ENCODE results near the gene NEK10.

The NEK10 gene

GRCh38 chr3:27360113-27361078, 8.8 kb downstream of the NEK10 start:
- in situ Hi-C loops (cut with HindIII; ENCODE audit: low sequenced_read_pairs), result no loop called here
- TF ChIP-seq CTCF (IDR thresholded peaks at IDR 0.05; ENCODE audit: low read depth, low read length), result no peak
- DNase-seq (ENCODE audit: low read depth, low spot score), result peak; percentile 36
- H3K4me3 ChIP-seq (ENCODE audit: low read depth, low read length), result no peak overlapping the region

DNA sequence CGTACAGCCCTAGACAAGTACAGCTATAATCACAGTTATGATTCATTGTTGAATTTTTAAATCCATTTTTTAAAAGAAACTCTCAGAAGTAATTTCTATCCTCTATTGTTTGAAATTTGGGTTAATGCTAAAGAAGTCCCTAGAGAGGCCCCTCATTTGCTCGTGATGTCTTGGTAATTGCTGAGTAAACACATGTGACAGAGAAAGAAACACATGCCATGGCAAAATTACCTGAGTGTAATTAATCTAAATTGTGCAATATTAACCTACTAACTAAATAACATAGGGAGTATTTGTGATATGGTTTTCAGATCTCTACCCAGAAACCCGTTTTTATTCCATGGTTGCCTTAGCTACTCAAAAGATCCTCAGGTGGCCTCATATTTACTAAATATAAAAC, 10.8 kb downstream of the NEK10 start:
- TF ChIP-seq CTCF (IDR thresholded peaks at IDR 0.05; ENCODE audit: low read depth, low read length), result no peak
- H3K4me3 ChIP-seq (ENCODE audit: low read depth, low read length), result no peak overlapping the region
- in situ Hi-C loops (cut with HindIII; ENCODE audit: low sequenced_read_pairs), result no loop called here
- no peak for DNase-seq (ENCODE audit: low read depth, low spot score)

DNA sequence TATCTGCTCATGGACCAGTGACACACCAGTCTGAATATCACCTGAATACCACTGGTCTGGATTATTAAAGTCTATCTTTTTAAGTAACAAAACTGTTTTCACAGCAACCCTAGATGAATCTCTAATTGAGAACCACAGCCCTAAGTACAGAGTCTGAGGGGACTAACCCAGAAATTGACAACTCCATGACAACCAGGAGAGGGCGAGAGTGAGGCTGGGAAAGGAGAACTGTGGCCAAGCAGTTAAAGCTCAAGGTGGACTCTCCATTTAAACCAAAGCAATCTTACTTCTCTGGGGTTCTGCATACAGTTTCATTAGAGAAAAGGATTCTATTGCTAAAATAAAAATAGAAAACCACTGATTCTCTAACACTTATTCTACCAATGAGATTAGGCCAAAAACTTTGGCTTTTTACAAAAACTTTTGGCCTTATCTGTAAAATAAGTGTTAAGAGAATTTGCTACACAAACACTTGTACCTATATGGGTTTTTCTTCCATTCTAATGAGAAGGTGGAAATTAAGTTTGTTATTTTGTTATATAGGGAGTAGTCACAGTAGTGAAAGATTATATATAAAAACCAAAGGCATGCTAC, 11.4 kb downstream of the NEK10 start:
- DNase-seq (ENCODE audit: low read depth, low spot score), result peak; percentile 67
- in situ Hi-C loops (cut with HindIII; ENCODE audit: low sequenced_read_pairs), result no loop called here
- no peak overlapping the region for H3K4me3 ChIP-seq (ENCODE audit: low read depth, low read length)
- peak; percentile 82 for TF ChIP-seq CTCF (IDR thresholded peaks at IDR 0.05; ENCODE audit: low read depth, low read length)

DNA sequence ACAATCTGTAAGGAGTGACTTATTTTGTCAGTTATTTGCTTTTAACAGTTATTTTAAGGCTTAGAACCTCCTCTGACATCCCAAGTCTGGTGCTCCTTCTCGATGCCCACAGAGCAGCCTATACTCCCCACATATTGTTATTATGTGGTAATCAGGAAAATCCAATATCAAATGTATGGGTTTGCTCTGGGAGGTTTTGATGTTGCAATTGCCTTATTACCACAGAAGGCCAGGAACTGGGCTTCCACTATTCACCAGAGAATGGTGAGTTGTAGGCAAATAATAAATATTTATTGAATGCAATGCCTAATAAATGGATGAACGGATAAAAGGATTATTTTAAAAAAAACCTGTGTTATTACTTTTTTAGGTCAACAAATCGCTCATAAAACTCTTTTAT, 12.2 kb downstream of the NEK10 start:
- no peak for DNase-seq (ENCODE audit: low read depth, low spot score)
- in situ Hi-C loops (cut with HindIII; ENCODE audit: low sequenced_read_pairs), result no loop called here
- TF ChIP-seq CTCF (IDR thresholded peaks at IDR 0.05; ENCODE audit: low read depth, low read length), result no peak
- no peak overlapping the region for H3K4me3 ChIP-seq (ENCODE audit: low read depth, low read length)

DNA sequence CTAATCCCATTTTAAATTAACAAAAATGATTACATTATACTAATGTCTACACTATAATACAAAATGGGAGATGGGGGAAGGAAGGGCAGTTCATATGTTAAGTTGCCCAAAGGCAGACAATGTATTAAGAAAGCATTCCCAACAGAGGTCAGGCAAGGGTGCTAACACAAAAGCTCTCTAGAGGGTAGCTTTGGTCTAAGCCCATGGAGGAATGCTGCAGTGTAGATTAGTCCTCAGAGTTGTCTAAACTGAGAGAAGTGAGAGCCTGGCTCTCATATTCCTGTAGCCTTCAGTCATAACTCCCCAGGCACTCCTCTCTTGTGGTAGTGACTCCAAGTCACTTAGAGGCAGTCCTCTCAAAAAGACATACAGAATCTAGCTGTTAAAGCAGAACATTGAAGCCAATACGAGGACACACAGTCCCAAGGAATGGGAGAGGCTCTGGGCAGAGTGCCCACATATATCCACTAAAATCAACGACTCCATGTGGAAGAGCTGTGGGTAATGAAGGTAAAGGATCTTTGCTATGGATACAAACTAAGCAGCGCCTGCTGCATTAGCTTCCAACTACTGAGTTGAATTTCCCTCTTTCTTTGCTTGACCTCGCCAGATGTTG, 14.5 kb downstream of the NEK10 start:
- in situ Hi-C loops (cut with HindIII; ENCODE audit: low sequenced_read_pairs), result no loop called here
- no peak for DNase-seq (ENCODE audit: low read depth, low spot score)
- no peak for TF ChIP-seq CTCF (IDR thresholded peaks at IDR 0.05; ENCODE audit: low read depth, low read length)
- no peak overlapping the region for H3K4me3 ChIP-seq (ENCODE audit: low read depth, low read length)

DNA sequence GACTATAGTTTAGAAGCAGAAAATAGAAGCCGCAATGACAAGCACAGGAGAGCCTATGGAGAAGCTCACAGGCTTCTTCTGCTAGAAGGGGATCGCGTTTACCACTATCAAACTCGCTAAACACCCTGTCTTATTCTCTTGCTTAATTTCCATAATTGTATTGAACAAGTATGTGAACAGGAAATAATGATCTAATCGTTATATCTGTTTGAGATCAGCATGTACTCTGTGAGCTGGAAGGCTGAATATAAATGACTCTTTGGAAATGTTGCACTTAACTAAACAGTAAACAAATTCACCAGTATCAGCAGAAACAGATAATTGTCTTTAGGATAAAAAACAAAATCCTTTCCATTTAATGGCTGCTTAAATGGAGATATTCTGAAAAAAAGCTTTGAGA, 15.0 kb downstream of the NEK10 start:
- H3K4me3 ChIP-seq (ENCODE audit: low read depth, low read length), result no peak overlapping the region
- no peak for DNase-seq (ENCODE audit: low read depth, low spot score)
- in situ Hi-C loops (cut with HindIII; ENCODE audit: low sequenced_read_pairs), result no loop called here
- no peak for TF ChIP-seq CTCF (IDR thresholded peaks at IDR 0.05; ENCODE audit: low read depth, low read length)

Data from astrocyte of the spinal cord (primary cell).